GM23338 (cell line): ENCODE measurements around the gene AP1AR. TPM values are rescaled to one million over a fixed set of nuclear protein-coding genes. Genes with fewer than 3 reads are reported as not detected.

Source experiments
- ATAC-seq: fragments of 200-7000 bp; cut with Tn5 transposase; 3 replicates; pipeline ENCODE4 v1.9.1; 2020
- DNase-seq: peaks from one replicate; pipeline ENCODE4 v3.0.0-alpha.2; 2015; ENCODE audit warnings: low spot score
- H2AFZ ChIP-seq: fragments of 200-600 bp; sonication (generic); 2 replicates; pipeline ENCODE4 v1.8.0; 2016; ENCODE audit warnings: antibody characterized with exemption, mild to moderate bottlenecking, moderate library complexity
- H3F3A ChIP-seq: fragments of 200-600 bp; sonication (generic); replicated peaks from 2 replicates; pipeline ENCODE4 v1.8.0; 2017; ENCODE audit warnings: antibody characterized with exemption, mixed run types, low read depth
- H3K27ac ChIP-seq: fragments of 200-600 bp; sonication (generic); 2 replicates; pipeline ENCODE4 v1.6.1; 2016; ENCODE audit warnings: low read depth
- H3K27me3 ChIP-seq: fragments of 200-600 bp; sonication (generic); 2 replicates; pipeline ENCODE4 v1.8.0; 2016; ENCODE audit warnings: mild to moderate bottlenecking, mixed run types, moderate library complexity; ENCODE audit not compliant: insufficient read depth
- H3K36me3 ChIP-seq: fragments of 200-600 bp; sonication (generic); 2 replicates; pipeline ENCODE4 v1.8.0; 2016; ENCODE audit warnings: mild to moderate bottlenecking; ENCODE audit not compliant: insufficient read depth
- H3K4me1 ChIP-seq: fragments of 200-600 bp; sonication (generic); 2 replicates; pipeline ENCODE4 v1.8.0; 2016; ENCODE audit warnings: mild to moderate bottlenecking, moderate library complexity; ENCODE audit not compliant: insufficient read depth
- H3K4me2 ChIP-seq: fragments of 200-600 bp; sonication (generic); 2 replicates; pipeline ENCODE4 v1.7.1; 2017; ENCODE audit warnings: mixed run types
- H3K4me3 ChIP-seq: fragments of 200-600 bp; sonication (generic); 2 replicates; pipeline ENCODE4 v1.6.1; 2016; ENCODE audit warnings: mixed run types
- H3K79me2 ChIP-seq: fragments of 200-600 bp; sonication (generic); replicated peaks from 2 replicates; pipeline ENCODE4 v1.8.0; 2017; ENCODE audit warnings: mild to moderate bottlenecking; ENCODE audit not compliant: insufficient read depth
- H3K9me2 ChIP-seq: fragments of 200-600 bp; sonication (generic); 2 replicates; pipeline ENCODE4 v1.8.0; 2017; ENCODE audit not compliant: insufficient read depth
- H4K20me1 ChIP-seq: fragments of 200-600 bp; sonication (generic); replicated peaks from 2 replicates; pipeline ENCODE4 v1.8.0; 2017; ENCODE audit warnings: mild to moderate bottlenecking; ENCODE audit not compliant: insufficient read depth
- H3K27ac Mint-ChIP-seq: 2 replicates; pipeline ENCODE4 v1.8.0; 2020; ENCODE audit warnings: inconsistent platforms, mild to moderate bottlenecking, moderate library complexity, mixed read lengths
- H3K27me3 Mint-ChIP-seq: 3 replicates; pipeline ENCODE4 v1.8.0; 2022; ENCODE audit warnings: low read depth, mild to moderate bottlenecking, moderate library complexity, mixed read lengths, inconsistent platforms; ENCODE audit not compliant: insufficient read depth, poor library complexity
- H3K36me3 Mint-ChIP-seq: 3 replicates; pipeline ENCODE4 v1.8.0; 2021; ENCODE audit warnings: low read depth, mild to moderate bottlenecking, inconsistent platforms, moderate library complexity, mixed read lengths
- H3K4me1 Mint-ChIP-seq: 3 replicates; pipeline ENCODE4 v1.8.0; 2020; ENCODE audit warnings: mild to moderate bottlenecking, inconsistent platforms, mixed read lengths
- H3K4me3 Mint-ChIP-seq: 3 replicates; pipeline ENCODE4 v1.8.0; 2021; ENCODE audit warnings: moderate library complexity, mild to moderate bottlenecking, inconsistent platforms, mixed read lengths
- H3K9me3 Mint-ChIP-seq: 3 replicates; pipeline ENCODE4 v1.8.0; 2020; ENCODE audit warnings: moderate library complexity, mild to moderate bottlenecking, inconsistent platforms, mixed read lengths
- CREB1 ChIP-seq: fragments of 250-450 bp; sonication (Bioruptor Pico); IDR thresholded peaks from 2 replicates; pipeline ENCODE4 v1.5.0; 2020; ENCODE audit warnings: low read depth, mild to moderate bottlenecking, moderate library complexity
- CTCF ChIP-seq, 2 experiments: fragments of 200-600 bp in 1 of 2; sonication (generic) in 1 of 2; conservative IDR thresholded peaks; 2 replicates each; pipeline versions ENCODE4 v1.5.1 to v1.6.1; 2016 to 2017; ENCODE audit warnings: antibody characterized with exemption in 2 of 2, low read depth in 2 of 2, mild to moderate bottlenecking in 2 of 2, moderate library complexity in 1 of 2
- ETS1 ChIP-seq: IDR thresholded peaks from 2 replicates; pipeline ENCODE4 v1.6.1; 2016; ENCODE audit warnings: antibody characterized with exemption
- POLR2AphosphoS5 ChIP-seq: IDR thresholded peaks from 2 replicates; pipeline ENCODE4 v1.6.1; 2016; ENCODE audit warnings: antibody characterized with exemption, low read depth
- STAT1 ChIP-seq: IDR thresholded peaks from one replicate; pipeline ENCODE4 v1.6.1; 2016; ENCODE audit warnings: antibody characterized with exemption; ENCODE audit not compliant: unreplicated experiment
- ZNF114 ChIP-seq: fragments of 250-450 bp; sonication (Bioruptor Pico); IDR thresholded peaks from 2 replicates; pipeline ENCODE4 v1.5.0; 2020; ENCODE audit warnings: mild to moderate bottlenecking, moderate library complexity
- ZNF331 ChIP-seq: fragments of 250-450 bp; sonication (Bioruptor Pico); IDR thresholded peaks from 2 replicates; pipeline ENCODE4 v1.5.0; 2020; ENCODE audit warnings: low read depth, mild to moderate bottlenecking, moderate library complexity
- ZNF462 ChIP-seq: fragments of 250-450 bp; sonication (Bioruptor Pico); IDR thresholded peaks from 2 replicates; pipeline ENCODE4 v1.5.0; 2020; ENCODE audit warnings: mild to moderate bottlenecking, moderate library complexity
- polyA plus RNA-seq: library from polyadenylated mRNA; unstranded; fragments of >200 nt; fragmentation: Nextera tagmentation; extraction: Ambion mirVana; gene quantifications from 2 replicates; pipeline ENCODE4 v1.2.1, GENCODE V29; 2016
- total RNA-seq: library from RNA; depleted of rRNA; stranded (reverse); fragments of >200 nt; shearing (Covaris generic); gene quantifications from 2 replicates; pipeline ENCODE4 v1.2.3, GENCODE V29; 2014

The AP1AR gene
- total and polyA plus RNA-seq, 2 experiments from 2014 or later, result 17.5 to 28.0 TPM

GRCh38 chr4:112214390-112215264 lies 17.0 kb upstream of the AP1AR start:
- no peak overlapping the region for H2AFZ ChIP-seq
- no peaks in the 10 kb centered on the region for H3K4me1 ChIP-seq
- Mint-ChIP-seq H3K4me3 (no peak overlapping the region), H3K27me3 (no peaks in the 10 kb centered on the region), H3K4me1 (no peaks in the 10 kb centered on the region), H3K27ac (no peak overlapping the region), H3K9me3 (peaks cover 7% of the 10 kb centered on the region; the same call in 2 of the 3 replicates), H3K36me3 (no peaks in the 10 kb centered on the region)
- H4K20me1 ChIP-seq, result no peaks in the 10 kb centered on the region
- TF ChIP-seq CTCF (conservative IDR thresholded peaks at IDR 0.05; ENCODE audit: low read depth in 2 of 2), result peak; percentile 32 to 39; a peak in 2 of 4 replicates
- no peak for TF ChIP-seq POLR2AphosphoS5
- no peak overlapping the region for H3K27ac ChIP-seq
- H3K4me3 ChIP-seq, result no peak overlapping the region
- H3F3A ChIP-seq, result no peaks in the 10 kb centered on the region
- no peaks in the 10 kb centered on the region for H3K79me2 ChIP-seq
- ATAC-seq (no peak), DNase-seq (peak; percentile 25)
- H3K9me2 ChIP-seq, result no peaks in the 10 kb centered on the region
- H3K27me3 ChIP-seq, result no peaks in the 10 kb centered on the region
- no peaks in the 10 kb centered on the region for H3K36me3 ChIP-seq
- H3K4me2 ChIP-seq, result no peak overlapping the region

GRCh38 chr4:112219826-112220366 lies 11.7 kb upstream of the AP1AR start:
- DNase-seq, result no peak
- no peak for TF ChIP-seq CTCF (conservative IDR thresholded peaks at IDR 0.05; ENCODE audit: low read depth in 2 of 2)
- no peak for TF ChIP-seq ZNF462 (CRISPR knock-in tag)
- TF ChIP-seq ZNF114 (CRISPR knock-in tag), result no peak
- no peak for TF ChIP-seq ZNF331 (CRISPR knock-in tag)
- TF ChIP-seq CREB1, result no peak
- TF ChIP-seq POLR2AphosphoS5, result no peak
- no peak for TF ChIP-seq ETS1
- no peak for TF ChIP-seq STAT1

More at GRCh38 chr4:112219826-112220366, 11.7 kb upstream of the AP1AR start:
- Histone ChIP-seq H2AFZ (no peak overlapping the region), H4K20me1 (no peaks in the 10 kb centered on the region), H3K4me1 (no peaks in the 10 kb centered on the region), H3K4me3 (no peak overlapping the region), H3F3A (no peaks in the 10 kb centered on the region), H3K4me2 (no peak overlapping the region), H3K36me3 (no peaks in the 10 kb centered on the region), H3K9me2 (no peaks in the 10 kb centered on the region), H3K27ac (no peak overlapping the region), H3K79me2 (no peaks in the 10 kb centered on the region), H3K27me3 (no peaks in the 10 kb centered on the region)
- no peak for ATAC-seq
- H3K4me3 Mint-ChIP-seq, result no peak overlapping the region
- no peaks in the 10 kb centered on the region; the same call in 2 of the 3 replicates for H3K4me1 Mint-ChIP-seq
- H3K9me3 Mint-ChIP-seq, result peaks cover 19% of the 10 kb centered on the region
- H3K27me3 Mint-ChIP-seq, result peaks cover 6% of the 10 kb centered on the region
- peaks cover 6% of the 10 kb centered on the region; the same call in 2 of the 3 replicates for H3K36me3 Mint-ChIP-seq
- H3K27ac Mint-ChIP-seq, result no peak overlapping the region
